Measurements from ENCODE around the gene GORASP1.

GORASP1 gene

DNA sequence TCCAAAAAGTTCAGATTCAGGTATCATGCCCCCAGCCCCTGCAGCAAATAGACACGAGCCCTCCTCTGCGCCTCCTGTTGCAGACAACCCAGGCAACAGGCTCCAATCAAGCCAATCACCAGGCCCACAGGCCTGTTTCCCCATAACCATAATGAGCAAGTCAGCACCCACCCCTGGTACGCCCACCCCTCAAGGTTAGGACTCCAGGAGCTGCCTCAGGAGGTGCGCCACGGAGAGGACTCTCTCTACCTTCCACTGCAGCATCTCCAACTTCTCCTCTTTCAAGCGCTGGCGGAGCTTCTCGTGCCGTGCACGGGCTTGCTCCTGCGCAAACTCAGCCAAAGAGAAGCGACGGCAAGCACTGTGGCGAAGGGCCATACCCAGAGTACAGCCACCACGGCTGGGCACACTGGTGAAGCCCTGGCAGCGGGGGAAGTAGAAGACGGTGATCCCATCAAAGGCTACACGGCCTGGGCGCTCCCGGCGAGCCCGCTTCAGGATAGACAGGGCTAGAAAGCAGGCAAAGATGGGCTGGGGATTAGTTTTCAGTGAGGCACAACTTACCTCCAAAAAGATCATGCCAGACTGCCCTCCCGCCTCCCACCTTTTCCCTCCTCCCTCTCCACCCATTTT lies 37.4 kb upstream of the GORASP1 start:
- H3K4me3 ChIP-seq (ENCODE audit: low read depth, low read length): no peak overlapping the region
- TF ChIP-seq, protein P1, sequence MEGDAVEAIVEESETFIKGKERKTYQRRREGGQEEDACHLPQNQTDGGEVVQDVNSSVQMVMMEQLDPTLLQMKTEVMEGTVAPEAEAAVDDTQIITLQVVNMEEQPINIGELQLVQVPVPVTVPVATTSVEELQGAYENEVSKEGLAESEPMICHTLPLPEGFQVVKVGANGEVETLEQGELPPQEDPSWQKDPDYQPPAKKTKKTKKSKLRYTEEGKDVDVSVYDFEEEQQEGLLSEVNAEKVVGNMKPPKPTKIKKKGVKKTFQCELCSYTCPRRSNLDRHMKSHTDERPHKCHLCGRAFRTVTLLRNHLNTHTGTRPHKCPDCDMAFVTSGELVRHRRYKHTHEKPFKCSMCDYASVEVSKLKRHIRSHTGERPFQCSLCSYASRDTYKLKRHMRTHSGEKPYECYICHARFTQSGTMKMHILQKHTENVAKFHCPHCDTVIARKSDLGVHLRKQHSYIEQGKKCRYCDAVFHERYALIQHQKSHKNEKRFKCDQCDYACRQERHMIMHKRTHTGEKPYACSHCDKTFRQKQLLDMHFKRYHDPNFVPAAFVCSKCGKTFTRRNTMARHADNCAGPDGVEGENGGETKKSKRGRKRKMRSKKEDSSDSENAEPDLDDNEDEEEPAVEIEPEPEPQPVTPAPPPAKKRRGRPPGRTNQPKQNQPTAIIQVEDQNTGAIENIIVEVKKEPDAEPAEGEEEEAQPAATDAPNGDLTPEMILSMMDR (IDR thresholded peaks at IDR 0.05; ENCODE audit: control insufficient read depth, extremely low read depth, insufficient read depth): no peak

DNA sequence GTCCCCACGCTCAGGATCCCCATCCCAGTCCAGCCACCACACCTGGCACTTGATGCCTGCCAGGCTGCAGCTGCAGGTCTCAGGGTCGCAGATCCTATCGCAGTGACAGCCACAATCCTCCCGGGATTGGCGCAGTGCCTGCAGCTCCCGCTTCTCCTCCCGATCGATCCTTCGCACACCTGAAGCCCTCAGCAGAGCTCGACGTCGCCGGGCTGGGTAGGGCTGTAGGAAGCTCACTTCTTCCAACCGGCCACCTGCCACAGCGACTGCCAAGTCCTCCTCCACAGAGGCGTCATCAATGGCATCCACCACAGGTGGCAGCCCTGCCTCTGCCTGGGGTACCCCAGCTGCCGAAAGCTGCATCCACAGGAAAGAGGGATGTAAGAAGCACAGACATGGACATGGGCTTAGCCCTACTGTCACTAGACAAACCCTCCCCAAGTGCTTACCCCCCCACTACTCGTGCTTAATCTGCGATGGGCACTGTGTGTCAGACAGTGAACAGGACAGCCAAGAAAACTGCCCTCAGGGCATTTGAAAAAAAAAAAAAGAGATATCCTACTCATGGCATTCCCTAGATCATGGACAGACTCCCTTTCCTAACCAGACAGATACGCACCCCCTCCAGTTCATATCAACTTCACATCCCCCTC lies 36.8 kb upstream of the GORASP1 start:
- TF ChIP-seq, protein P1 (IDR thresholded peaks at IDR 0.05; ENCODE audit: control insufficient read depth, extremely low read depth, insufficient read depth): no peak
- DNase-seq (ENCODE audit: low read depth): no peak
- no peak overlapping the region for H3K4me3 ChIP-seq (ENCODE audit: low read depth, low read length)

More for the DNA sequence above, 37.4 kb upstream of the GORASP1 start:
- no peak for DNase-seq (ENCODE audit: low read depth)

DNA sequence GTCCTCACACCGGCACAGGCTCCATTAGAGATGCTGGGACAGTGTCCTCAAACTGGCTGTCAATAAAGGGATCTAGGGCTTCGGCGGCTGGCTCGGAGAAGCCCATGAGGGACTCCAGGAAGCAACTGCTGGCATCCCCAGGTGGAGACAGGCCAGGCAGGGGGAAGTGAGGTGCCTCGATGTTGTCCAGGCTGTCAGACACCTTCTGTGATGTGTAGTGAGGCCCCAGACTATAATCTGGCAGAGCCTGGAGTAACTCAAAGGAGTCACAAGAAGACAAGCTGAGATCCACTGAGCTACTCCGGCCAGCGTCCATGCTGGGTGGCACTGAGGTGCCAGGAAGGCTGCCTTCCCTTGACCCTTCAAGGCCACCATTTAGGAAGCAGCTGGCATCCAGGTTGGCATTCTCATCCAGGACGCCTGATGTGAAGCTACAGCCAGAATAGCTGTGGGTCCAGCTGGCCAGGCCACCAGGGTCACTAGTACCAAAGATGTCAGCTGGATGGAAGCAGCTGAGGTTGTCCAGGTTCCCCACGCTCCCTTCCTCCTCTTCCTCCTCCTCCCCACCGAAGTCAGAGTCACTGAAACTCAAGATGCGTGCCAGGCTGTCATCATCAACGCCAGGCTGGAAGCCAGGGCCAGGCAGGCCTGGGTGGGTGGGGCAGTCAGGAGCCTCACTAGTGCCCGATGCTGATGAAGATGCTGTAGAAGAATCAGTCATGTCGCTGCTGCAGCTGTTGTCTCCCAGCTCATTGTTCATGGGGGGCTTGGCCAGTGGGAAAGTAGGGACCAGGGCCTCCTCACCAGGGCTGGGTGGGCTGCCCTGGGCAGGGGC lies 35.8 kb upstream of the GORASP1 start:
- DNase-seq (ENCODE audit: low read depth): no peak
- TF ChIP-seq, protein P1 (IDR thresholded peaks at IDR 0.05; ENCODE audit: control insufficient read depth, extremely low read depth, insufficient read depth): no peak
- no peak overlapping the region for H3K4me3 ChIP-seq (ENCODE audit: low read depth, low read length)

DNA sequence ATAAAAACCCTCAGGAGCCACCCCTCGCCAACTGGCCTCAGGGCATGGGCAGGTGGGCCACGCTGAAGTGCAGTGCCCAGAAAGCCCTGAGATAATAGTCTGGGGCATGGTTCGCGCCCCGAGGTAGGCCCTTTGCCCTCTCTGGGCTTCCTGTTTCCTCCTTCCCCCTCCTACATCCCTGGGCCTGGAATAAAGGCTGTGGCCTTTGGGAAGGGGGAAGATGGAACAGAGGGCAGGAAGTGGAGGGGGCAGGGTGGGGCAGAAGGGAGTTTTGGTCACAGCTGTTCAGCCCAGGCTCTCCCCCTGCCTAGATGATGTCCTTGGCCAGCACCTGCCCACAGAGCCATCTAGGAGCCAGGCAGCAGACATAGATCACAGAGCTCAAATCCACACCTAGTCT lies 34.6 kb upstream of the GORASP1 start:
- no peak for DNase-seq (ENCODE audit: low read depth)
- TF ChIP-seq, protein P1 (IDR thresholded peaks at IDR 0.05; ENCODE audit: control insufficient read depth, extremely low read depth, insufficient read depth): no peak
- no peak overlapping the region for H3K4me3 ChIP-seq (ENCODE audit: low read depth, low read length)

GRCh38 chr3:39141171-39141995 lies 34.0 kb upstream of the GORASP1 start:
- peak; percentile 77 for DNase-seq (ENCODE audit: low read depth)
- TF ChIP-seq, protein P1 (IDR thresholded peaks at IDR 0.05; ENCODE audit: control insufficient read depth, extremely low read depth, insufficient read depth): no peak
- peak overlapping the region; percentile 36 for H3K4me3 ChIP-seq (ENCODE audit: low read depth, low read length)

GRCh38 chr3:39140341-39140971 lies 33.0 kb upstream of the GORASP1 start:
- H3K4me3 ChIP-seq (ENCODE audit: low read depth, low read length): no peak overlapping the region
- TF ChIP-seq, protein P1 (IDR thresholded peaks at IDR 0.05; ENCODE audit: control insufficient read depth, extremely low read depth, insufficient read depth): no peak
- DNase-seq (ENCODE audit: low read depth): no peak

All from LNCaP clone FGC (cell line).